HepG2 (cell line): ENCODE data around the gene PLEKHG2. TPM values are rescaled to one million over a fixed set of nuclear protein-coding genes. Genes with fewer than 3 reads are reported as not detected.

Source experiments
- ATAC-seq: fragments of 200-7000 bp; cut with Tn5 transposase; 3 replicates; pipeline ENCODE4 v1.9.1; 2020; ENCODE audit warnings: mild to moderate bottlenecking, moderate library complexity
- BruUV-seq: library from RNA; stranded (reverse); fragments of 400-500 nt; replicated peaks from 2 replicates; lab custom pipeline; 2021; lab: Mats Ljungman, UMichigan
- CTCF ChIA-PET: fragments of 300-600 bp; formaldehyde crosslinking; extraction: SDS; loops from one replicate; lab custom pipeline; 2021; ENCODE audit warnings: low total read pairs, inconsistent platforms, low intra/inter-chr PET ratio; lab: Yijun Ruan, JAX
- POLR2A ChIA-PET: fragments of 350-600 bp; sonication (Branson Sonifier 250); formaldehyde crosslinking; loops from one replicate; lab custom pipeline; 2020; ENCODE audit warnings: antibody characterized with exemption, inconsistent platforms; lab: Yijun Ruan, JAX
- DNase-seq: peaks from one replicate; pipeline ENCODE4 v3.0.0-alpha.2; 2015; ENCODE audit warnings: low spot score
- FAIRE-seq: peaks from 3 replicates; lab custom pipeline; 2011; peaks lifted over from hg19 to GRCh38; lab: Jason Lieb, UNC
- H2AFZ ChIP-seq: one replicate; pipeline ENCODE4 v1.6.1; 2011; ENCODE audit warnings: low read length, inconsistent platforms
- H3K27ac ChIP-seq: fragments of 300-600 bp; 3 replicates; pipeline ENCODE4 v1.8.0; 2011; ENCODE audit warnings: mixed run types, mild to moderate bottlenecking, mixed read lengths, low read length, inconsistent platforms; ENCODE audit not compliant: insufficient read depth; ENCODE audit errors: extremely low read length
- H3K27me3 ChIP-seq, 2 experiments: fragments of 200-600 bp in 1 of 2; 2 replicates in 1 of 2; 3 replicates in 1 of 2; pipeline versions ENCODE4 v1.6.0 to v1.8.0; 2011; ENCODE audit warnings: low read length in 2 of 2, mild to moderate bottlenecking in 2 of 2, moderate library complexity in 2 of 2, inconsistent platforms in 1 of 2; ENCODE audit not compliant: insufficient read depth in 2 of 2, control insufficient read depth in 1 of 2
- H3K36me3 ChIP-seq, 2 experiments: fragments of 200-600 bp in 1 of 2; replicated peaks in 1 of 2; 2 replicates in 1 of 2; 3 replicates in 1 of 2; pipeline versions ENCODE4 v1.5.1 to v1.8.0; 2011; ENCODE audit warnings: low read length in 2 of 2, inconsistent platforms in 1 of 2; ENCODE audit not compliant: insufficient read depth in 2 of 2, control insufficient read depth in 1 of 2
- H3K4me1 ChIP-seq: 2 replicates; pipeline ENCODE4 v1.5.1; 2012; ENCODE audit warnings: low read length, inconsistent platforms; ENCODE audit not compliant: insufficient read depth
- H3K4me2 ChIP-seq: 2 replicates; pipeline ENCODE4 v1.6.0; 2011; ENCODE audit warnings: low read depth, low read length, inconsistent platforms
- H3K4me3 ChIP-seq, 3 experiments: fragments of 200-600 bp in 1 of 3; sonication (generic), shearing (Covaris generic) in 1 of 3; replicated peaks in 1 of 3; 2 replicates each; pipeline ENCODE4 v1.5.1; 2011 to 2016; ENCODE audit warnings: low read length in 3 of 3, inconsistent platforms in 2 of 3, low read depth in 2 of 3, mild to moderate bottlenecking in 2 of 3, control low read depth in 1 of 3, mixed read lengths in 1 of 3; ENCODE audit not compliant: insufficient read depth in 1 of 3
- H3K79me2 ChIP-seq: one replicate; pipeline ENCODE4 v1.6.1; 2011; ENCODE audit warnings: low read length, inconsistent platforms; ENCODE audit not compliant: insufficient read depth
- H3K9ac ChIP-seq: 2 replicates; pipeline ENCODE4 v1.6.0; 2011; ENCODE audit warnings: mild to moderate bottlenecking, low read depth, low read length, inconsistent platforms; ENCODE audit not compliant: insufficient read depth
- H3K9me3 ChIP-seq: 2 replicates; pipeline ENCODE4 v1.5.1; 2012; ENCODE audit warnings: mild to moderate bottlenecking, low read length
- H4K20me1 ChIP-seq: 2 replicates; pipeline ENCODE4 v1.6.0; 2011; ENCODE audit warnings: inconsistent platforms, mild to moderate bottlenecking, low read length, moderate library complexity; ENCODE audit not compliant: insufficient read depth
- ATF7-NPFF ChIP-seq: sonication (generic); formaldehyde crosslinking; IDR thresholded peaks from 2 replicates; pipeline ENCODE4 v1.8.1; 2023; ENCODE audit warnings: mild to moderate bottlenecking, low read depth, missing genetic modification reagents, moderate library complexity
- MLLT10 ChIP-seq: sonication (generic); formaldehyde crosslinking; IDR thresholded peaks from 2 replicates; pipeline ENCODE4 v1.4.0; 2020; ENCODE audit warnings: missing genetic modification reagents
- RBM39 ChIP-seq: fragments of 200-400 bp; formaldehyde crosslinking; IDR thresholded peaks from one replicate; pipeline ENCODE4 v1.6.1; 2018; ENCODE audit warnings: antibody characterized with exemption, mild to moderate bottlenecking, low read depth, low read length; ENCODE audit not compliant: poor library complexity, severe bottlenecking
- ZBTB46 ChIP-seq: sonication (generic); formaldehyde crosslinking; IDR thresholded peaks from 2 replicates; pipeline ENCODE4 v1.4.0; 2020; ENCODE audit warnings: mild to moderate bottlenecking, missing genetic modification reagents, borderline replicate concordance
- ZNF747 ChIP-seq: sonication (generic); formaldehyde crosslinking; IDR thresholded peaks from 2 replicates; pipeline ENCODE4 v1.8.1; 2023; ENCODE audit warnings: missing genetic modification reagents, mild to moderate bottlenecking, borderline replicate concordance
- WGBS: methylation state at CpG from one replicate; pipeline ENCODE4 v1.1.6; 2017; ENCODE audit warnings: low lambda C conversion rate; 5-methylcytosine and 5-hydroxymethylcytosine counted together
- in situ Hi-C: cut with HindIII; loops from 2 replicates; pipeline ENCODE4 v1.10.0; 2017; ENCODE audit warnings: low pct_unique_long_range_greater_than_20kb; ENCODE audit not compliant: extremely low pct_ligation_motif_present
- intact Hi-C: fragments of 100-400 bp; cut with micrococcal nuclease; formaldehyde crosslinking; loops from one replicate; pipeline ENCODE4 v1.10.0; 2022; ENCODE audit not compliant: unreplicated experiment
- polyA plus RNA-seq, 8 experiments: library from polyadenylated mRNA; depleted of rRNA in 3 of 8; stranded (reverse) in 7 of 8; unstranded in 1 of 8; fragments of >200 nt; fragmentation: Illumina TruSeq in 4 of 8; extraction: Trizol in 4 of 8; gene quantifications; 2 replicates each; pipeline versions ENCODE4 v1.2.1 to v1.2.3, GENCODE V29; 2011 to 2016; ENCODE audit warnings: low read depth in 4 of 8, missing spikeins in 1 of 8, mixed read lengths in 1 of 8; ENCODE audit not compliant: insufficient read depth in 1 of 8
- total RNA-seq, 5 experiments: library from RNA; depleted of rRNA; stranded (reverse); fragments of >200 nt; fragmentation: Illumina TruSeq; extraction: Trizol; gene quantifications; 2 replicates each; pipeline ENCODE4 v1.2.3, GENCODE V29; 2016; ENCODE audit warnings: low read depth in 1 of 5

PLEKHG2 gene
- total and polyA plus RNA-seq, 2 of the 13 experiments (the other 11 are each of a cell fraction or from before 2014, with no cell fraction given) = 3.6 to 6.8 TPM

GRCh38 chr19:39362682-39363657, 49.5 kb upstream of the PLEKHG2 start:
- WGBS = 93% methylated on average over 5 of the region's 6 CpGs
- no peak overlapping the region for H2AFZ ChIP-seq
- H4K20me1 ChIP-seq = no peaks in the 10 kb centered on the region
- CTCF ChIA-PET = no interaction called here
- TF ChIP-seq ATF7-NPFF (CRISPR knock-in tag) (no peak), ZBTB46 (CRISPR knock-in tag) (no peak), RBM39 (no peak), ZNF747 (CRISPR knock-in tag) (no peak), MLLT10 (CRISPR knock-in tag) (no peak)
- in situ Hi-C loops = no loop called here
- FAIRE-seq = no peak
- no peaks in the 10 kb centered on the region for H3K79me2 ChIP-seq
- no peak for DNase-seq
- no peaks in the 10 kb centered on the region for H3K9me3 ChIP-seq
- ATAC-seq = no peak
- no peaks in the 10 kb centered on the region for H3K4me1 ChIP-seq
- BruUV-seq = no TSS peak
- POLR2A ChIA-PET = interaction anchor here (0.9 kb wide), 1 partner anchor 21 kb away, joined by 4 read pairs; the partner anchor contains the start of gene SAMD4B
- intact Hi-C loops = no loop called here
- peaks cover 16 to 59% of the 10 kb centered on the region in 2 experiments for H3K36me3 ChIP-seq
- no peak overlapping the region for H3K27ac ChIP-seq
- H3K4me3 ChIP-seq = no peak overlapping the region
- H3K27me3 ChIP-seq = no peaks in the 10 kb centered on the region
- H3K4me2 ChIP-seq = no peak overlapping the region
- no peak overlapping the region for H3K9ac ChIP-seq
